DND-41 (cell line): Measurements from ENCODE around the gene ORM2.

ENCODE experiments used
- ATAC-seq: fragments of 200-7000 bp; cut with Tn5 transposase; 3 replicates; pipeline ENCODE4 v1.9.1; 2021; ENCODE audit warnings: low read depth; ENCODE audit not compliant: insufficient read depth
- DNase-seq: peaks from one replicate; pipeline ENCODE4 v3.0.0-alpha.2; 2020
- H2AFZ ChIP-seq: 2 replicates; pipeline ENCODE4 v1.6.0; 2012; ENCODE audit warnings: low read depth, low read length
- H3K27ac ChIP-seq: 2 replicates; pipeline ENCODE4 v1.5.1; 2012; ENCODE audit warnings: low read length, inconsistent platforms
- H3K27me3 ChIP-seq: fragments of 200-600 bp; sonication (generic); 2 replicates; pipeline ENCODE4 v1.6.0; 2012; ENCODE audit warnings: low read length, mild to moderate bottlenecking, inconsistent platforms; ENCODE audit not compliant: insufficient read depth, poor library complexity
- H3K36me3 ChIP-seq: 2 replicates; pipeline ENCODE4 v1.5.1; 2012; ENCODE audit warnings: low read length, inconsistent platforms; ENCODE audit not compliant: insufficient read depth
- H3K4me1 ChIP-seq: 2 replicates; pipeline ENCODE4 v1.5.1; 2012; ENCODE audit warnings: mild to moderate bottlenecking, low read length; ENCODE audit not compliant: insufficient read depth
- H3K4me2 ChIP-seq: 2 replicates; pipeline ENCODE4 v1.6.0; 2012; ENCODE audit warnings: mild to moderate bottlenecking, moderate library complexity, low read length, inconsistent platforms; ENCODE audit not compliant: insufficient read depth
- H3K4me3 ChIP-seq, 2 experiments: fragments of 200-600 bp in 1 of 2; shearing (Covaris generic) in 1 of 2; 2 replicates each; pipeline ENCODE4 v1.5.1; 2012 to 2016; ENCODE audit warnings: inconsistent platforms in 2 of 2, low read length in 2 of 2, mild to moderate bottlenecking in 2 of 2, low read depth in 1 of 2, moderate library complexity in 1 of 2
- H3K79me2 ChIP-seq: 2 replicates; pipeline ENCODE4 v1.6.0; 2012; ENCODE audit warnings: low read length, inconsistent platforms; ENCODE audit not compliant: insufficient read depth
- H3K9ac ChIP-seq: 2 replicates; pipeline ENCODE4 v1.6.0; 2012; ENCODE audit warnings: low read depth, mild to moderate bottlenecking, inconsistent platforms, low read length, moderate library complexity
- H3K9me3 ChIP-seq: 2 replicates; pipeline ENCODE4 v1.5.1; 2012; ENCODE audit warnings: low read length, moderate library complexity, mild to moderate bottlenecking, inconsistent platforms; ENCODE audit not compliant: insufficient read depth, severe bottlenecking
- H4K20me1 ChIP-seq: 2 replicates; pipeline ENCODE4 v1.6.0; 2012; ENCODE audit warnings: low read length; ENCODE audit not compliant: insufficient read depth
- EZH2 ChIP-seq: IDR thresholded peaks from 3 replicates; pipeline ENCODE4 v1.6.1; 2012; ENCODE audit warnings: borderline replicate concordance, low read depth, mild to moderate bottlenecking, moderate library complexity, low read length, inconsistent platforms; ENCODE audit not compliant: severe bottlenecking
- TF ChIP-seq, protein P1 (sequence below): IDR thresholded peaks from 2 replicates; pipeline ENCODE4 v1.5.1; 2012; ENCODE audit warnings: borderline replicate concordance, low read length, moderate library complexity, mild to moderate bottlenecking; ENCODE audit not compliant: poor library complexity, severe bottlenecking; ENCODE audit errors: extremely low read depth

The ORM2 gene

GRCh38 chr9:114284316-114285060 is 45.2 kb upstream of the ORM2 start:
- Histone ChIP-seq H3K9ac (no peak overlapping the region), H3K9me3 (no peaks in the 10 kb centered on the region), H3K79me2 (no peaks in the 10 kb centered on the region), H3K36me3 (no peaks in the 10 kb centered on the region), H3K27me3 (no peaks in the 10 kb centered on the region), H3K4me3 (no peak overlapping the region), H3K4me2 (no peak overlapping the region), H3K4me1 (no peaks in the 10 kb centered on the region), H4K20me1 (no peaks in the 10 kb centered on the region; the same call in 1 of the 2 replicates), H2AFZ (no peak overlapping the region), H3K27ac (no peak overlapping the region)
- ATAC-seq, result no peak
- no peak for TF ChIP-seq EZH2
- TF ChIP-seq, protein P1, sequence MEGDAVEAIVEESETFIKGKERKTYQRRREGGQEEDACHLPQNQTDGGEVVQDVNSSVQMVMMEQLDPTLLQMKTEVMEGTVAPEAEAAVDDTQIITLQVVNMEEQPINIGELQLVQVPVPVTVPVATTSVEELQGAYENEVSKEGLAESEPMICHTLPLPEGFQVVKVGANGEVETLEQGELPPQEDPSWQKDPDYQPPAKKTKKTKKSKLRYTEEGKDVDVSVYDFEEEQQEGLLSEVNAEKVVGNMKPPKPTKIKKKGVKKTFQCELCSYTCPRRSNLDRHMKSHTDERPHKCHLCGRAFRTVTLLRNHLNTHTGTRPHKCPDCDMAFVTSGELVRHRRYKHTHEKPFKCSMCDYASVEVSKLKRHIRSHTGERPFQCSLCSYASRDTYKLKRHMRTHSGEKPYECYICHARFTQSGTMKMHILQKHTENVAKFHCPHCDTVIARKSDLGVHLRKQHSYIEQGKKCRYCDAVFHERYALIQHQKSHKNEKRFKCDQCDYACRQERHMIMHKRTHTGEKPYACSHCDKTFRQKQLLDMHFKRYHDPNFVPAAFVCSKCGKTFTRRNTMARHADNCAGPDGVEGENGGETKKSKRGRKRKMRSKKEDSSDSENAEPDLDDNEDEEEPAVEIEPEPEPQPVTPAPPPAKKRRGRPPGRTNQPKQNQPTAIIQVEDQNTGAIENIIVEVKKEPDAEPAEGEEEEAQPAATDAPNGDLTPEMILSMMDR, result no peak
- DNase-seq, result no peak

- Histone ChIP-seq H3K4me3 (no peak overlapping the region), H4K20me1 (no peaks in the 10 kb centered on the region; the same call in 1 of the 2 replicates), H3K36me3 (no peaks in the 10 kb centered on the region), H2AFZ (no peak overlapping the region), H3K9me3 (no peaks in the 10 kb centered on the region), H3K4me2 (no peak overlapping the region), H3K27me3 (no peaks in the 10 kb centered on the region), H3K4me1 (no peaks in the 10 kb centered on the region), H3K27ac (no peak overlapping the region), H3K9ac (no peak overlapping the region), H3K79me2 (no peaks in the 10 kb centered on the region)
- TF ChIP-seq, protein P1, result no peak
- no peak for TF ChIP-seq EZH2
- ATAC-seq (no peak), DNase-seq (no peak)
These were observed 44.4 kb upstream of the ORM2 start for GRCh38 chr9:114285166-114285867.

DNA sequence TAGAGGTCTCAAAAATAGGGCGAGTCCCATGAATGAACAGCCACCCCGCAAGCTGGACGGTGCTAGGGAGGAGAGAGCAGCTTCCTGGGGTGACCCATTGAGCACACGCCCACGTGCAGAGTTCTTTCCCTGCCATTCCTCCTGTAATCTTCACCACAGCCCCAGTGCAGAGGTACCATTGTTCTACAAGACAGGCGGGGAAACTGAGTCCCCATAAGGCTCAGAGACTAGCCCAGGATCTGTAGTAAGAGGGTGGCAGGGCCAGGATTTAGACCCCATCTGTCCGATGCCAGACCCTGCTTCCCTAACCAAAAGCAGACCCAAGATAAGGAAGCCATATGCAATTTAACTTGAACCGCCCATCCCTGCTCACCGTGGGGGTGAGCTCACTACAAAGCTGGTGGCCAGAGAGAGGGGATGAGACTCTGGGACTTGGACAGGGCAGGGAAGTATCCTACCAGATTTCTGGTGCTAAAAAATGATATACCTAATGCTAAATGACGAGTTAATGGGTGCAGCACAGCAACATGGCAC is 43.5 kb upstream of the ORM2 start:
- H3K4me1 ChIP-seq, result no peaks in the 10 kb centered on the region
- H2AFZ ChIP-seq, result no peak overlapping the region
- no peak overlapping the region for H3K9ac ChIP-seq
- no peaks in the 10 kb centered on the region for H3K9me3 ChIP-seq
- no peak overlapping the region for H3K27ac ChIP-seq
- H3K36me3 ChIP-seq, result no peaks in the 10 kb centered on the region
- H3K79me2 ChIP-seq, result no peaks in the 10 kb centered on the region
- H3K4me3 ChIP-seq, result no peak overlapping the region
- no peak for TF ChIP-seq EZH2
- ATAC-seq (no peak), DNase-seq (no peak)
- H3K4me2 ChIP-seq, result no peak overlapping the region
- no peaks in the 10 kb centered on the region; the same call in 1 of the 2 replicates for H4K20me1 ChIP-seq
- H3K27me3 ChIP-seq, result no peaks in the 10 kb centered on the region
